HG02943 (cell line): Measurements from ENCODE around the gene KRTAP29-1.
"Not testable (repeated sequence)": the region's sequence is repeated elsewhere in the genome, so short reads cannot be mapped to it uniquely, and the experiment has no call there.

Experiments used
- ATAC-seq: cut with Tn5 transposase; IDR thresholded peaks from one replicate; pipeline ENCODE4 v1.9.1; 2021; ENCODE audit warnings: mild to moderate bottlenecking, low read depth, moderate library complexity; ENCODE audit not compliant: unreplicated experiment

Gene KRTAP29-1, protein sequence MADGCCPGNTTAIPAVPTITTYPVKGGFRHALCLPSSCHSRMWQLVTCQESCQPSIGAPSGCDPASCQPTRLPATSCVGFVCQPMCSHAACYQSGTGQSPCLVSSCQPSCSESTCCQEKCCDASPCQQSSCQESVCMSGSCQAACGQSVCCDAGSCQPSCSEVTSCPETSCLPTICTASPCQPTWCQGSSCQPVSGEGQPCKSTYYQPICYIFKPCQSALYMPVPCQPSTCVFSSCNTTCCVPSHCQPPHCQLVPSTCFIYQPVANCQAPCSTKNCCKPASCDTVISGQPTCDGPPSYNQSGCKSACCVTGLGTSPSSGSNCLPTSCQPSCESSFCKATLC

GRCh38 chr17:41301916-41302901 lies at the start of gene KRTAP29-1:
TSS of gene KRTAP29-1 (minus strand) at chr17:41302851. CDS start at chr17:41302851, 0 bp downstream.
- ATAC-seq, result no peak

- ATAC-seq, result no peak
These were observed 48.5 kb upstream of the KRTAP29-1 start for GRCh38 chr17:41351177-41351576.

DNA sequence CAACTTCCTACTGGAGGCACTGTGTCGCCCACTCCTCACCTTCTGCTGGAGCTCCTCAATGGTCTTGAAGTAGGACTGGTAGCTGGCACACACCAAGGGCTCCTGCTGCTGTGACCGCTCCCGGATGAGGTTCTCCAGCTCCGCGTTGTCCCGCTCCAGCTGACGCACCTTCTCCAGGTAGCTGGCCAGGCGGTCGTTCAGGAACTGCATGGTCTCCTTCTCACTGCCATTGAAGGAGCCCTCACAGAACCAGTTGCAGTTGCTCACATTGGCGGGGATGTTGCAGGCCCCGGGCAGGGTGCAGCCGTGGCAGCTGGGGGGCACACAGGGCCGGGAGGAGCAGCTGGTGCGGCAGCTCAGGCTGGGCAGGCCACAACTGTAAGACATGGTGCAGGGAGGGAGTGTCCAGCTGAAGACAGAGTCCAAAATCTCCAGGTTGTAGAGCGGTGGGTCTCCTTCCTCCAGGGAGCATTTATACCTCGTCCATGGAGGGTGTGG lies 47.8 kb upstream of the KRTAP29-1 start, which contains the start of gene KRT33A:
Gene KRT33A (minus strand): TSS at position 448 of the 498 bp plus-strand sequence. CDS start 61 bp downstream, at position 387.
- ATAC-seq, result not testable (repeated sequence)

DNA sequence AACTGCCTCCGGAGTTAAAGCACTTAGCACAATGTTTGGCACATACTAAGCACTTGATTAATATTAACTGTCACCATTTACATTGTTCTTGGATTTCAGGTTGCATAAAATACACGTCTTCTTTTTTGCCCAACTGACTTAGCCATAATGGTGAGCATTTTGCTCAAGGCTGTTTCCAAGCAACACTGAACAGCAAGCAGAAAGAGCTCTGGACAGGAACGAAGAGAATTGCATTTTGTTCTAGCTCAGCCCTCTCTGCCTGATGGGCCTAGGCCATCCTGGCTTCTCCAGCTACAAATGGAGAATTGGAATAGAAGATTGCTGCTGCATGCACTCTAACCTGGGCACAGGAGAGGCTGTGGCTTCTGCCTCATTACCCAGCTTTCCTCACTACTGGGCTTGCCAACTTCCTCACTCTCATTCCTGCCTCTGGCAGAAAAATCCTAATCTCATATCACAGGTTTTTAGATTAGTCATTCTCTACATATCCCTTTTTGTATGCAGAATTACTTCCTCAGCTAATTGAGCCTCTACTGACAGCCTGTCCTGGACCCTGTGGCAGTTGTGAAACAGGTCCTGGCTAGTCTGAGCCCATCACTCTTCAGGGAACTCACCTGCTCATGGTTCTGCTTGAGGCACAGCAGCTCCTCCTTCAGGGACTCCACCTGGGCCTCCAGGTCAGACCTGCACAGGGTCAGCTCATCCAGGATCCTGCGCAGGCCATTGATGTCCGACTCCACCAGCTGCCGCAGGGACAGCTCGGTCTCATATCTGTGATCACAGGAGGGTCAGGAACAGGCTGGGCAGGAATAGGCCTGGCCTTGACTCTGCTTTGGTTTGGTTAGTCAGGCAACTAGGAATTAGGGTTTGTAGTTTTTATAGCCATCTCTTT lies 45.5 kb upstream of the KRTAP29-1 start:
- ATAC-seq, result no peak

GRCh38 chr17:41346421-41346820 lies 43.8 kb upstream of the KRTAP29-1 start:
- not testable (repeated sequence) for ATAC-seq

DNA sequence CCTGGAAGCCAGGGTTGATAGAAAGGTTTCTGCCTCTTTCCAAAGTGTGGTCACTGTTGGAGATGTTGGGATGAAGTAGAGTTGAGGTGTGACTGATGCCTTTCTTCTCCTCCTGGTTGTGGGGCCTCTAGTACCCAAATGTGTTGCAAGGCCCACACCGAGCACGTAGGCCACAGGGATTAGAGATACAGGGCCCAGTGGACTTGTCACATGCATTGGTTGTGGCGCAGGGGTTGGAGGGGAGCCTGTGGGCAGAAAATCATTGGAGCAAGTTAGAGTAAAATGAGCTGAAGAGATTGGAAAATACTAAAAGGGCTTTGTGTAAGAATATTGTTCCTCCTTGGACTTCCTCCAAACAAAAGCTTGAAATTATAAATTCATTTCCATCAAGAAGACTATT lies 43.3 kb upstream of the KRTAP29-1 start:
- no peak for ATAC-seq

GRCh38 chr17:41343029-41343428 lies 40.4 kb upstream of the KRTAP29-1 start:
- no peak for ATAC-seq

DNA sequence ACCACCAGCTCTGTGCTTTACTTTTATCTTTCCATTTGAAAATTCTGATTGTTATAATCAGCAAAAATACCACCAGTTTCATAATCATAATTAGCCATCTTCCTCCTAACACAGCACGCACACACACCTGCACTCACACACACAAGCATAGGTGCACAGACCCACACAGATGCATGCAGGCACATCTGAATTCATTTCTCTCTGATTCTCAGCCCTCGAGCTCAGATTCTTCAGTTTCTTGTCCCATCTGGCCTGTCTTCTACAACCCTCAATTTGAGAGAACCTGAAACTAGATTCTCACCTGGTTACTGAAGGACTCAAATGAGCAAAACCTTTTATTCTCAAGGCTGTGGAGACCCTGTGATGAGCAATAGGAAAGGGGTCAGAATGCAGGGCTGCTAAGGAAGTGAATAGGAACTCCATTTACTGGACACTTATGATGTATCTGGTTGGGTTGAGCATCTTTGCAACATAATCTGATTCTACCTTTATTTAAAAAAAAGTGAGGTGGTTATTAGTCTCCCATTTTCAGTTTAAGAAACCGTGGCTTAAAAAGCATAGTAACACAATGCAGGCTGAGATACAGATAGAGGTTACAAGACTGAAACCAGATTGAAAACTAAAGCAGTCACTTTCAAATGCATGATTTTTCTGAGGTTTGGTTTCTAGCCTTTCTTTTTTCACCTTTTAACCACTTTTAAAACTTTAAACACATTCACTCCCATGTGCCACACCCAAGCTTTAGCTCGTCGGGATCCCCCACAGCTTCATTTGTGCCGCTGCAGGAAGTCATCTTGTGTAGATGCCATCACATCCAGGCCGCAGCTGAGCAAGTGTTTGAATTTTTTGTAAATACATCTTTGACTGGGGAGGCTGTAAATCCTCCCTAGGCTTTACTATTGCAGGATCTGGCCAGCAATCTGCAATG lies 38.5 kb upstream of the KRTAP29-1 start:
- ATAC-seq, result no peak

GRCh38 chr17:41340494-41340893 lies 37.8 kb upstream of the KRTAP29-1 start:
- ATAC-seq, result no peak

DNA sequence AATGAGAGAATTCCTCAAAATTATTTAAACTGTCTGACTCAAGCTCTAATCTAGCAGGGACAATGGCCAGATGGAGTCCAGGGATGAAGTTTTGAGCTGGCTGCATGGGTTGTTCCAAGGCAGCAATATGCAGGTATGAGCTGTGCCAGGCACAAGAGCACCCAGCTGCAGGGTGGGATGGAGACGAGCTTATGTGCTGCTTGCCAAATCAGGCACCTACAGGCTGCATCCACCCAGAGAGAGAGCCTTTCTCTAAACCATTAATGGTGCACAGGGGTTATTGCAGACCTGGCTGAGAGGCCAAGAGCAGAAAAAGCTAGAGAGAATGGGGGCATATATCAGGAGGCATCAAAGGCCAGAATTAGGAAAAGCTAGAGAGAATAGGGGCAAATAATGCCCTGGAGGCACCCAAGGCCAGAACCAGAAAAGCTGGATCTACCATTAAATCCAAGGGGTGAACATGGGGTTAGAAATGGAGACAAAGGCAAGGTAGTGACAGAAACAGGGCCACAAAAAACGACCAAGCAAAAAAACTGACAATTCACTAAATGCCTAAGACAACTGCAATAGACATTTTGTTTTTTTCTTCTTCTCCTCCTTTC lies 37.0 kb upstream of the KRTAP29-1 start:
- ATAC-seq, result no peak

GRCh38 chr17:41338961-41339485 lies 36.4 kb upstream of the KRTAP29-1 start:
- no peak for ATAC-seq

- no peak for ATAC-seq
These were observed 33.1 kb upstream of the KRTAP29-1 start for GRCh38 chr17:41335747-41336146.

- ATAC-seq, result no peak
These were observed 32.0 kb upstream of the KRTAP29-1 start for GRCh38 chr17:41334385-41335305.

DNA sequence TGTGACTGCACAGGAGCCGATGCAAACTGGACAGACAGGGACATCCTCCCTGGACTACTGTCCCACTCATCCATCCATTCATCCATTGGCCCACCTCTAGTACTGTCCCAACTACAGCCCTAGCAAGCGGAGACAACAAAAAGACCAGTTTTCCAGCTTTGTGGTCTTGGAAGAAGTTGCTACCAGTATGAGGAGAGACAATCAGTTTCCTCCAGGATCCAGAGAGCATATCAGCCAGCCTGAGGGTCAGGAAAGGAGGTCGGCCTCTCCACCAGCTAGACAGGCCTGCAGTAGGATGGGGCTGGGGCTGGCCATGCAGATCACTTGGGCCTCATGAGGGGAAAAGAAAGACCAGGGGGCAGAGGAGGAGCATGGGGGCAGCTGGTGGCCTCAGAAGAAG lies 31.2 kb upstream of the KRTAP29-1 start:
- ATAC-seq, result no peak

- ATAC-seq, result no peak
These were observed 30.4 kb upstream of the KRTAP29-1 start for GRCh38 chr17:41333098-41333497.

GRCh38 chr17:41332239-41332638 lies 29.6 kb upstream of the KRTAP29-1 start:
- no peak for ATAC-seq

DNA sequence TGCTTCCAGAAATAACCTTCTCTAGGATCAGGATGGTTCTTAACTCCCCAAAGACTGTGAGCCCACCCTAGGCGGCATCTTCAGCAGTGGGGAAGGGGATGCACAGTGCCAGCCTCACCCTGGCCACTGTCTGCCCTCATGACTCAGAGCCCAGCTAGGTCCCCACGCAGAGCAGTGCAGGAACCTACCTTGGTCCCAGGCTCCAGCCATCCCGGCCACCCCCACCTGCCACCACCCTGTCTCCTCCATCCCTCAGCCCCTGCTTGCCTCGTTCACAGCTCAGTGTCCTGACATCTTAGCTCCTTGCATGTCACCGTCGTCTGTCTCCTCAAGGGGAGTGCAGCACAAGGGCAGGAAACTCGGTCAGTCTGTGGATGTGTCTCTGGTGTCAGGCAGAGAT lies 29.0 kb upstream of the KRTAP29-1 start:
- ATAC-seq, result no peak
